ENCODE measurements around the gene GRB14. TPM values are rescaled to one million over a fixed set of nuclear protein-coding genes. Genes with fewer than 3 reads are reported as not detected.

Gene GRB14
- total RNA-seq, 2 donors from 2014 or later, result 22.7 to 27.5 TPM

GRCh38 chr2:164662868-164663631 lies 41.8 kb upstream of the GRB14 start:
- no peak for ATAC-seq
- Histone ChIP-seq H3K4me3 (no peak overlapping the region), H3K27me3 (no peaks in the 10 kb centered on the region), H3K27ac (no peak overlapping the region), H3K36me3 (replicated peaks in 1 of 2; ENCODE audit: insufficient read depth in 1 of 2, low read depth in 2 of 2) (no peaks in the 10 kb centered on the region), H3K9me3 (no peaks in the 10 kb centered on the region), H3K4me1 (no peaks in the 10 kb centered on the region)
- WGBS, 2 donors, result 91 to 98% methylated on average over 1 of the region's 1 CpG
- no peak for TF ChIP-seq CTCF (IDR thresholded peaks at IDR 0.05)
- no peak for TF ChIP-seq POLR2A (IDR thresholded peaks at IDR 0.05)
- intact Hi-C loops (cut with DNase I), result no loop called here
- DNase-seq, result no peak

GRCh38 chr2:164662066-164662465 lies 40.8 kb upstream of the GRB14 start:
- no peak overlapping the region for H3K27ac ChIP-seq
- TF ChIP-seq POLR2A (IDR thresholded peaks at IDR 0.05) (no peak), CTCF (IDR thresholded peaks at IDR 0.05) (no peak)
- no peaks in the 10 kb centered on the region for H3K36me3 ChIP-seq (replicated peaks in 1 of 2; ENCODE audit: insufficient read depth in 1 of 2, low read depth in 2 of 2)
- H3K4me3 ChIP-seq, result no peak overlapping the region
- ATAC-seq (no peak), DNase-seq (no peak)
- no peaks in the 10 kb centered on the region for H3K4me1 ChIP-seq
- no peaks in the 10 kb centered on the region for H3K27me3 ChIP-seq
- intact Hi-C loops (cut with DNase I), result no loop called here
- H3K9me3 ChIP-seq, result no peaks in the 10 kb centered on the region
- WGBS, 2 donors, result 78 to 89% methylated on average over 1 of the region's 1 CpG

GRCh38 chr2:164661349-164661748 lies 40.1 kb upstream of the GRB14 start:
- H3K27me3 ChIP-seq, result no peaks in the 10 kb centered on the region
- intact Hi-C loops (cut with DNase I), result no loop called here
- DNase-seq (no peak), ATAC-seq (peak; percentile 47)
- H3K9me3 ChIP-seq, result no peaks in the 10 kb centered on the region
- H3K4me1 ChIP-seq, result no peaks in the 10 kb centered on the region
- no peak overlapping the region for H3K27ac ChIP-seq
- TF ChIP-seq POLR2A (IDR thresholded peaks at IDR 0.05) (no peak), CTCF (IDR thresholded peaks at IDR 0.05) (no peak)
- no peaks in the 10 kb centered on the region for H3K36me3 ChIP-seq (replicated peaks in 1 of 2; ENCODE audit: insufficient read depth in 1 of 2, low read depth in 2 of 2)
- no peak overlapping the region for H3K4me3 ChIP-seq

- H3K27ac ChIP-seq, result no peak overlapping the region
- WGBS, 2 donors, result 85 to 94% methylated on average over 2 of the region's 2 CpGs
- H3K4me1 ChIP-seq, result no peaks in the 10 kb centered on the region
- no peaks in the 10 kb centered on the region for H3K27me3 ChIP-seq
- TF ChIP-seq POLR2A (IDR thresholded peaks at IDR 0.05), result no peak
- no peak for TF ChIP-seq CTCF (IDR thresholded peaks at IDR 0.05)
- no peaks in the 10 kb centered on the region for H3K36me3 ChIP-seq (replicated peaks in 1 of 2; ENCODE audit: insufficient read depth in 1 of 2, low read depth in 2 of 2)
- intact Hi-C loops (cut with DNase I), result no loop called here
- DNase-seq (no peak), ATAC-seq (no peak)
- no peaks in the 10 kb centered on the region for H3K9me3 ChIP-seq
- no peak overlapping the region for H3K4me3 ChIP-seq
These were observed 35.8 kb upstream of the GRB14 start for GRCh38 chr2:164657129-164657528.

- ATAC-seq (no peak), DNase-seq (no peak)
- intact Hi-C loops (cut with DNase I), result no loop called here
These were observed 34.5 kb upstream of the GRB14 start for GRCh38 chr2:164655750-164656149.

More at GRCh38 chr2:164655750-164656149, 34.5 kb upstream of the GRB14 start:
- H3K4me3 ChIP-seq, result no peak overlapping the region
- WGBS, 2 donors, result 95 to 98% methylated on average over 2 of the region's 2 CpGs
- H3K27me3 ChIP-seq, result no peaks in the 10 kb centered on the region
- no peaks in the 10 kb centered on the region for H3K9me3 ChIP-seq
- no peaks in the 10 kb centered on the region for H3K4me1 ChIP-seq
- no peak for TF ChIP-seq POLR2A (IDR thresholded peaks at IDR 0.05)
- TF ChIP-seq CTCF (IDR thresholded peaks at IDR 0.05), result no peak
- H3K27ac ChIP-seq, result no peak overlapping the region
- H3K36me3 ChIP-seq (replicated peaks in 1 of 2; ENCODE audit: insufficient read depth in 1 of 2, low read depth in 2 of 2), result no peaks in the 10 kb centered on the region
